Sciatic nerve (tissue), 2 donors: ENCODE data around the gene MRPL21. TPM values are rescaled to one million over a fixed set of nuclear protein-coding genes. Genes with fewer than 3 reads are reported as not detected.
"Not testable (repeated sequence)": the region's sequence is repeated elsewhere in the genome, so short reads cannot be mapped to it uniquely, and the experiment has no call there.

Experiments used
- ATAC-seq: fragments of 200-7000 bp; cut with Tn5 transposase; one replicate; pipeline ENCODE4 v1.9.1; 2020; ENCODE audit warnings: mild to moderate bottlenecking, moderate library complexity
- DNase-seq: peaks from one replicate; pipeline ENCODE4 v3.0.0-alpha.2; 2020; ENCODE audit warnings: low spot score
- intact Hi-C: fragments of 100-400 bp; cut with DNase I; formaldehyde crosslinking; loops from one replicate; pipeline ENCODE4 v1.14.2; 2022
- total RNA-seq: library from RNA; stranded (reverse); fragmentation: NEBNext Ultra II Directional; extraction: Animal tissue kit (Norgen Biotek cat#: 25700); gene quantifications from one replicate; pipeline ENCODE4 v1.2.1, GENCODE V29; 2021
- donor health status: DM: no; HTN: no; CAD: no.
- donor health status: DM: no; HTN: no; CAD: no.

The MRPL21 gene
- total RNA-seq, 1 donor from 2014 or later = 30.7 TPM

GRCh38 chr11:68882391-68882790, 21.2 kb downstream of the MRPL21 start:
- DNase-seq (no peak), ATAC-seq (no peak)
- intact Hi-C loops = no loop called here

GRCh38 chr11:68881320-68881719, 22.3 kb downstream of the MRPL21 start:
- ATAC-seq (no peak), DNase-seq (no peak)
- intact Hi-C loops = no loop called here

- intact Hi-C loops = no loop called here
- DNase-seq (no peak), ATAC-seq (no peak)
Measured at GRCh38 chr11:68880851-68881250, 22.8 kb downstream of the MRPL21 start.

GRCh38 chr11:68878022-68878421, 25.6 kb downstream of the MRPL21 start:
- intact Hi-C loops = no loop called here
- ATAC-seq (no peak), DNase-seq (no peak)

- no peak for DNase-seq
- intact Hi-C loops = no loop called here
- no peak for ATAC-seq
Measured at GRCh38 chr11:68872216-68873003, 31.2 kb downstream of the MRPL21 start.

- peak; percentile 52 for ATAC-seq
- intact Hi-C loops = no loop called here
- DNase-seq = no peak
Measured at GRCh38 chr11:68870470-68870869, 33.2 kb downstream of the MRPL21 start.

- ATAC-seq (no peak), DNase-seq (no peak)
- intact Hi-C loops = no loop called here
Measured at GRCh38 chr11:68868221-68868835, 35.3 kb downstream of the MRPL21 start.

GRCh38 chr11:68867066-68867465, 36.6 kb downstream of the MRPL21 start:
- intact Hi-C loops = no loop called here
- DNase-seq (no peak), ATAC-seq (no peak)

- intact Hi-C loops = no loop called here
- ATAC-seq = no peak
- DNase-seq = no peak
Measured at GRCh38 chr11:68865241-68865640, 38.4 kb downstream of the MRPL21 start.

- ATAC-seq = no peak
- DNase-seq = no peak
- intact Hi-C loops = no loop called here
Measured at GRCh38 chr11:68863553-68864265, 39.9 kb downstream of the MRPL21 start.

GRCh38 chr11:68862421-68862820, 41.2 kb downstream of the MRPL21 start:
- intact Hi-C loops = no loop called here
- no peak for DNase-seq
- no peak for ATAC-seq

GRCh38 chr11:68859123-68859522, 44.5 kb downstream of the MRPL21 start:
- DNase-seq (no peak), ATAC-seq (no peak)
- intact Hi-C loops = no loop called here

- ATAC-seq (no peak), DNase-seq (no peak)
- intact Hi-C loops = no loop called here
Measured at GRCh38 chr11:68857037-68857586, 46.5 kb downstream of the MRPL21 start.

- DNase-seq, intact Hi-C loops, ATAC-seq: not testable (repeated sequence)
Measured at GRCh38 chr11:68856425-68857030, 47.1 kb downstream of the MRPL21 start.

- DNase-seq = peak; percentile 83
- intact Hi-C loops = no loop called here
Measured at GRCh38 chr11:68855205-68855981, 48.2 kb downstream of the MRPL21 start.

GRCh38 chr11:68854273-68854958, 49.2 kb downstream of the MRPL21 start:
- DNase-seq = no peak

More at GRCh38 chr11:68855205-68855981, 48.2 kb downstream of the MRPL21 start:
- peak; percentile 77 for ATAC-seq

GRCh38 chr11:68852628-68853027, 51.0 kb downstream of the MRPL21 start:
- intact Hi-C loops = no loop called here

More at GRCh38 chr11:68854273-68854958, 49.2 kb downstream of the MRPL21 start:
- intact Hi-C loops = no loop called here
- no peak for ATAC-seq

GRCh38 chr11:68848429-68848828, 55.2 kb downstream of the MRPL21 start:
- ATAC-seq (no peak), DNase-seq (no peak)
- intact Hi-C loops = no loop called here

More at GRCh38 chr11:68852628-68853027, 51.0 kb downstream of the MRPL21 start:
- no peak for DNase-seq
- no peak for ATAC-seq
